ENCODE measurements around the gene FAIM2. TPM values are rescaled to one million over a fixed set of nuclear protein-coding genes. Genes with fewer than 3 reads are reported as not detected.

FAIM2 gene
- total and polyA plus RNA-seq, 2 donors (not counting 3 experiments of a cell fraction or from before 2014, with no cell fraction given), result 0.01 TPM; not detected in 1

DNA sequence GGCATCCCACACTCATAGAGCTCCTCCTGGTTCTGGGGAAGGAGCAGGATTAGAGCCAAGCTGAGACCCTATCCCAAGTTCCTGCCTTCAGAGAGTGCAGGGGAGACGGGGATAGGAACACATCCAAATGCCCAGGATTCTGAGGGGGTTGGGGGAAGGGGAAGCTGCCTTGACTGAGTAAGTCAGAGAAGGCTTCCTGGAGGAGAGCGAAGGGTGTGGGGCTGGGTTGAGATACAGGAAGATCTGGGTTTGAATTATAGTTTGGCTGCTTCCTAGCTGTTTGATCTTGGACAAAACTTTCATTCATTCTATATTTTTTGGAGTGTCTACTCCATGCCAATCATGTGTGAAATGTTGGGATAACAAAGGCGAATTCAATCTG is 38.8 kb upstream of the FAIM2 start:
- Histone ChIP-seq H3K9me3 (replicated peaks; ENCODE audit: control insufficient read depth, insufficient read depth, low read length) (no peaks in the 10 kb centered on the region), H3K79me2 (ENCODE audit: control insufficient read depth, insufficient read depth, low read length) (no peaks in the 10 kb centered on the region), H3K4me1 (ENCODE audit: control insufficient read depth, extremely low read depth, insufficient read depth, low read length) (peaks cover 11% of the 10 kb centered on the region), H3K27ac (ENCODE audit: insufficient read depth, low read depth, low read length) (no peak overlapping the region), H3K9me1 (replicated peaks; ENCODE audit: control insufficient read depth, extremely low read depth, insufficient read depth, low read length) (no peaks in the 10 kb centered on the region), H4K20me1 (replicated peaks; ENCODE audit: control insufficient read depth, extremely low read depth, insufficient read depth, low read length) (no peaks in the 10 kb centered on the region), H3K9ac (replicated peaks; ENCODE audit: extremely low read depth, insufficient read depth, low read length) (no peak overlapping the region), H3K36me3 (ENCODE audit: control insufficient read depth in 2 of 2, extremely low read depth in 1 of 2, insufficient read depth in 2 of 2, low read length in 2 of 2) (no peaks in the 10 kb centered on the region), H3K4me3 (replicated peaks in 1 of 3; ENCODE audit: insufficient read depth in 1 of 3, low read depth in 1 of 3, low read length in 3 of 3) (no peak overlapping the region), H3K4me2 (ENCODE audit: insufficient read depth, low read length) (no peak overlapping the region), H3K27me3 (ENCODE audit: control insufficient read depth in 2 of 2, insufficient read depth in 2 of 2, low read length in 2 of 2) (no peaks in the 10 kb centered on the region), H2AFZ (ENCODE audit: low read depth, low read length) (no peak overlapping the region)
- DNase-seq (ENCODE audit: low read depth, low spot score), result no peak
- TF ChIP-seq GATA2 (IDR thresholded peaks at IDR 0.05; ENCODE audit: insufficient read depth, insufficient read length, low read depth, low read length) (no peak), POLR2A (IDR thresholded peaks at IDR 0.05; ENCODE audit: low read depth, low read length) (no peak), JUN (IDR thresholded peaks at IDR 0.05; ENCODE audit: borderline replicate concordance, insufficient read depth, insufficient read length, low read depth) (no peak), MYC (IDR thresholded peaks at IDR 0.05; ENCODE audit: low read depth, low read length) (no peak)
- dilution Hi-C loops (cut with MboI; ENCODE audit: extremely low pct_ligation_motif_present, low sequenced_read_pairs), result no loop called here
- ChIA-PET POLR2A (no interaction called here), CTCF (interaction anchor here (0.9 to 3.5 kb wide), 7 partner anchors 9 to 74 kb away, joined by 3 to 14 read pairs (median 4); no protein-coding TSS in a partner anchor)
- intact Hi-C loops (cut with micrococcal nuclease), result no loop called here
- no peak for FAIRE-seq
- BruUV-seq (replicated peaks), result no TSS peak

DNA sequence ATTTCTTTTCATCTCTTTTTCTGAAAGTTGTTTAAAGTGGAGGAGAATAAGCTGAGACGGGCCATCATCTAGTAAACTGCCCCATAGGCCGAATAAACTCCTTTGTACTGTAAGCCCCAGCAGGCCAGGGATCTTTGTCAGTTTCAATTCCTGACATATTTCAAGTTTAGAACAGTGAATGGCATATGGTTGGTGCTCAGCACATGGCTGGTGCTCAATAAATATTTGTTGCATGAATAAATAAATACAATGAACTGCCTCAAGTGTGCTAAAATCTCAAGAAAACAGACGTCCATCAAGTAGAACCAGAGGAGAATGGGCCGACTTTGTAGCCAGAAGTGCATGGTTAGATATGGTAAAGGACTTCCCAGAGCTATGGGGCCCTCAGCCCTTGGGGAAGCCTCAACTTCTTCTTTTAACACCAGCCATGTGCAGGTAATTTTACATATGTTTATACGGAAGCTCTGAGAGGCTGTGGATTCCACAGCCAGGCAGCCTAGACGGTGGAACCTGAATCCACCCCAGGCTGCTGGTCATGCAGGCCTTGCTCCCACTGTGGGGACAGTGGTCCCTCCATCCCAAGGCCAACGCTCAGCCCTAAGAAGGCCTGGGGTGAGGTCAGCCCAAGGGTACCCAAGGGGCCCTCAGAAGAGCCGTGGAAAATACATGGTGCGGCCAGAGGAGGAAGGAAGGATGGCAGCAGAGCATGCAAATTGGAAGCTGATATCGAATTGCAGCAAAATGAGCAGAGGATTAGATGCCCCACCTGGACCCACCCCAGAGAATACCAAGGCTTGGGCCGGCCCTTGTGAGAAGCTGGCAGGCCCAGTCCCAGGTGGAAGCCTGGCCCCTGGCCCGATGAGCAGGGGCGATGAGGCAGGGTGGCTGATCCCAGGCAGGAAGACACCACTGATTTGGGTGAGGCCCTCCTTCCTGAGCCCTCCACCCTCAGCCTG is 38.1 kb upstream of the FAIM2 start:
- ChIA-PET POLR2A (no interaction called here), CTCF (interaction anchor here (0.9 to 3.5 kb wide), 6 partner anchors 9 to 73 kb away, joined by 3 to 14 read pairs (median 6); no protein-coding TSS in a partner anchor)
- Histone ChIP-seq H3K4me3 (replicated peaks in 1 of 3; ENCODE audit: insufficient read depth in 1 of 3, low read depth in 1 of 3, low read length in 3 of 3) (no peak overlapping the region), H3K4me2 (ENCODE audit: insufficient read depth, low read length) (no peak overlapping the region), H4K20me1 (replicated peaks; ENCODE audit: control insufficient read depth, extremely low read depth, insufficient read depth, low read length) (no peaks in the 10 kb centered on the region), H3K9me3 (replicated peaks; ENCODE audit: control insufficient read depth, insufficient read depth, low read length) (no peaks in the 10 kb centered on the region), H3K27me3 (ENCODE audit: control insufficient read depth in 2 of 2, insufficient read depth in 2 of 2, low read length in 2 of 2) (no peaks in the 10 kb centered on the region), H3K9ac (replicated peaks; ENCODE audit: extremely low read depth, insufficient read depth, low read length) (no peak overlapping the region), H3K4me1 (ENCODE audit: control insufficient read depth, extremely low read depth, insufficient read depth, low read length) (peaks cover 11% of the 10 kb centered on the region), H3K9me1 (replicated peaks; ENCODE audit: control insufficient read depth, extremely low read depth, insufficient read depth, low read length) (no peaks in the 10 kb centered on the region), H3K79me2 (ENCODE audit: control insufficient read depth, insufficient read depth, low read length) (no peaks in the 10 kb centered on the region), H2AFZ (ENCODE audit: low read depth, low read length) (no peak overlapping the region), H3K36me3 (ENCODE audit: control insufficient read depth in 2 of 2, extremely low read depth in 1 of 2, insufficient read depth in 2 of 2, low read length in 2 of 2) (no peaks in the 10 kb centered on the region), H3K27ac (ENCODE audit: insufficient read depth, low read depth, low read length) (no peak overlapping the region)
- intact Hi-C loops (cut with micrococcal nuclease), result no loop called here
- dilution Hi-C loops (cut with MboI; ENCODE audit: extremely low pct_ligation_motif_present, low sequenced_read_pairs), result no loop called here
- DNase-seq (ENCODE audit: low read depth, low spot score) (no peak), FAIRE-seq (no peak)
- no TSS peak for BruUV-seq (replicated peaks)
- TF ChIP-seq, protein P1, sequence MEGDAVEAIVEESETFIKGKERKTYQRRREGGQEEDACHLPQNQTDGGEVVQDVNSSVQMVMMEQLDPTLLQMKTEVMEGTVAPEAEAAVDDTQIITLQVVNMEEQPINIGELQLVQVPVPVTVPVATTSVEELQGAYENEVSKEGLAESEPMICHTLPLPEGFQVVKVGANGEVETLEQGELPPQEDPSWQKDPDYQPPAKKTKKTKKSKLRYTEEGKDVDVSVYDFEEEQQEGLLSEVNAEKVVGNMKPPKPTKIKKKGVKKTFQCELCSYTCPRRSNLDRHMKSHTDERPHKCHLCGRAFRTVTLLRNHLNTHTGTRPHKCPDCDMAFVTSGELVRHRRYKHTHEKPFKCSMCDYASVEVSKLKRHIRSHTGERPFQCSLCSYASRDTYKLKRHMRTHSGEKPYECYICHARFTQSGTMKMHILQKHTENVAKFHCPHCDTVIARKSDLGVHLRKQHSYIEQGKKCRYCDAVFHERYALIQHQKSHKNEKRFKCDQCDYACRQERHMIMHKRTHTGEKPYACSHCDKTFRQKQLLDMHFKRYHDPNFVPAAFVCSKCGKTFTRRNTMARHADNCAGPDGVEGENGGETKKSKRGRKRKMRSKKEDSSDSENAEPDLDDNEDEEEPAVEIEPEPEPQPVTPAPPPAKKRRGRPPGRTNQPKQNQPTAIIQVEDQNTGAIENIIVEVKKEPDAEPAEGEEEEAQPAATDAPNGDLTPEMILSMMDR (IDR thresholded peaks at IDR 0.05; ENCODE audit: extremely low read depth in 1 of 2, insufficient read depth in 1 of 2, low read depth in 1 of 2, low read length in 2 of 2), result no peak
- TF ChIP-seq EZH2 (IDR thresholded peaks at IDR 0.05; ENCODE audit: borderline replicate concordance, low read depth, low read length, severe bottlenecking), result no peak
